ENCODE measurements around the gene PTPN13.

DNA sequence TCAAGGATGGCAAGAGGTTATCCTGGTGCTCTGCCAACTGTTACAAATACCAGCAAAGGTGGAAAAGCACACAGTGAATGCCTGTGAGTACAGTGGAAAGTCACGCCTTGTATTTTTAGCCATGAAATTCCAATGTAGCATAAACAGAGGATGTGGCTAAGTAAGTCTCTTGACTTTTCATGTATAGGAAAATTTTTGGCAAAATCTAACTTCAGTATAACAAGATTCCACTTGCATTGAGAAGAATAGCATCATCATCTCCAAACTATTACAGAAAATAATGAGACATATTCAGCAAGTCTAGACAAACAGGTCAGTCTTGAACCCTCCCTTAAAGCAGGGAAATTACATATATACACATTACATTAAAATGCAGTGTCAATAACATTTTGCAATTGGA, 247.2 kb downstream of the PTPN13 start:
- TF ChIP-seq, protein P1, sequence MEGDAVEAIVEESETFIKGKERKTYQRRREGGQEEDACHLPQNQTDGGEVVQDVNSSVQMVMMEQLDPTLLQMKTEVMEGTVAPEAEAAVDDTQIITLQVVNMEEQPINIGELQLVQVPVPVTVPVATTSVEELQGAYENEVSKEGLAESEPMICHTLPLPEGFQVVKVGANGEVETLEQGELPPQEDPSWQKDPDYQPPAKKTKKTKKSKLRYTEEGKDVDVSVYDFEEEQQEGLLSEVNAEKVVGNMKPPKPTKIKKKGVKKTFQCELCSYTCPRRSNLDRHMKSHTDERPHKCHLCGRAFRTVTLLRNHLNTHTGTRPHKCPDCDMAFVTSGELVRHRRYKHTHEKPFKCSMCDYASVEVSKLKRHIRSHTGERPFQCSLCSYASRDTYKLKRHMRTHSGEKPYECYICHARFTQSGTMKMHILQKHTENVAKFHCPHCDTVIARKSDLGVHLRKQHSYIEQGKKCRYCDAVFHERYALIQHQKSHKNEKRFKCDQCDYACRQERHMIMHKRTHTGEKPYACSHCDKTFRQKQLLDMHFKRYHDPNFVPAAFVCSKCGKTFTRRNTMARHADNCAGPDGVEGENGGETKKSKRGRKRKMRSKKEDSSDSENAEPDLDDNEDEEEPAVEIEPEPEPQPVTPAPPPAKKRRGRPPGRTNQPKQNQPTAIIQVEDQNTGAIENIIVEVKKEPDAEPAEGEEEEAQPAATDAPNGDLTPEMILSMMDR (IDR thresholded peaks at IDR 0.05) = no peak
- no peak for TF ChIP-seq POLR2A (IDR thresholded peaks at IDR 0.05; ENCODE audit: low read depth)
- no peak for TF ChIP-seq EP300 (IDR thresholded peaks at IDR 0.05)

Measured in esophagus muscularis mucosa (tissue), 4 donors.